Measurements from ENCODE around the gene ABHD1.

- TF ChIP-seq, protein P1, sequence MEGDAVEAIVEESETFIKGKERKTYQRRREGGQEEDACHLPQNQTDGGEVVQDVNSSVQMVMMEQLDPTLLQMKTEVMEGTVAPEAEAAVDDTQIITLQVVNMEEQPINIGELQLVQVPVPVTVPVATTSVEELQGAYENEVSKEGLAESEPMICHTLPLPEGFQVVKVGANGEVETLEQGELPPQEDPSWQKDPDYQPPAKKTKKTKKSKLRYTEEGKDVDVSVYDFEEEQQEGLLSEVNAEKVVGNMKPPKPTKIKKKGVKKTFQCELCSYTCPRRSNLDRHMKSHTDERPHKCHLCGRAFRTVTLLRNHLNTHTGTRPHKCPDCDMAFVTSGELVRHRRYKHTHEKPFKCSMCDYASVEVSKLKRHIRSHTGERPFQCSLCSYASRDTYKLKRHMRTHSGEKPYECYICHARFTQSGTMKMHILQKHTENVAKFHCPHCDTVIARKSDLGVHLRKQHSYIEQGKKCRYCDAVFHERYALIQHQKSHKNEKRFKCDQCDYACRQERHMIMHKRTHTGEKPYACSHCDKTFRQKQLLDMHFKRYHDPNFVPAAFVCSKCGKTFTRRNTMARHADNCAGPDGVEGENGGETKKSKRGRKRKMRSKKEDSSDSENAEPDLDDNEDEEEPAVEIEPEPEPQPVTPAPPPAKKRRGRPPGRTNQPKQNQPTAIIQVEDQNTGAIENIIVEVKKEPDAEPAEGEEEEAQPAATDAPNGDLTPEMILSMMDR (IDR thresholded peaks at IDR 0.05) = no peak
- TF ChIP-seq POLR2A (IDR thresholded peaks at IDR 0.05) = no peak
Observed at GRCh38 chr2:27155069-27155520, 31.5 kb downstream of the ABHD1 start.
